GM23338 (cell line): Measurements from ENCODE around the gene NSUN3. TPM values are rescaled to one million over a fixed set of nuclear protein-coding genes. Genes with fewer than 3 reads are reported as not detected.
"Not testable (repeated sequence)": the region's sequence is repeated elsewhere in the genome, so short reads cannot be mapped to it uniquely, and the experiment has no call there.

Experiments
- ATAC-seq: fragments of 200-7000 bp; cut with Tn5 transposase; 3 replicates; pipeline ENCODE4 v1.9.1; 2020
- DNase-seq: peaks from one replicate; pipeline ENCODE4 v3.0.0-alpha.2; 2015; ENCODE audit warnings: low spot score
- H2AFZ ChIP-seq: fragments of 200-600 bp; sonication (generic); 2 replicates; pipeline ENCODE4 v1.8.0; 2016; ENCODE audit warnings: antibody characterized with exemption, mild to moderate bottlenecking, moderate library complexity
- H3F3A ChIP-seq: fragments of 200-600 bp; sonication (generic); replicated peaks from 2 replicates; pipeline ENCODE4 v1.8.0; 2017; ENCODE audit warnings: antibody characterized with exemption, mixed run types, low read depth
- H3K27ac ChIP-seq: fragments of 200-600 bp; sonication (generic); 2 replicates; pipeline ENCODE4 v1.6.1; 2016; ENCODE audit warnings: low read depth
- H3K27me3 ChIP-seq: fragments of 200-600 bp; sonication (generic); 2 replicates; pipeline ENCODE4 v1.8.0; 2016; ENCODE audit warnings: mild to moderate bottlenecking, mixed run types, moderate library complexity; ENCODE audit not compliant: insufficient read depth
- H3K36me3 ChIP-seq: fragments of 200-600 bp; sonication (generic); 2 replicates; pipeline ENCODE4 v1.8.0; 2016; ENCODE audit warnings: mild to moderate bottlenecking; ENCODE audit not compliant: insufficient read depth
- H3K4me1 ChIP-seq: fragments of 200-600 bp; sonication (generic); 2 replicates; pipeline ENCODE4 v1.8.0; 2016; ENCODE audit warnings: mild to moderate bottlenecking, moderate library complexity; ENCODE audit not compliant: insufficient read depth
- H3K4me2 ChIP-seq: fragments of 200-600 bp; sonication (generic); 2 replicates; pipeline ENCODE4 v1.7.1; 2017; ENCODE audit warnings: mixed run types
- H3K4me3 ChIP-seq: fragments of 200-600 bp; sonication (generic); 2 replicates; pipeline ENCODE4 v1.6.1; 2016; ENCODE audit warnings: mixed run types
- H3K79me2 ChIP-seq: fragments of 200-600 bp; sonication (generic); replicated peaks from 2 replicates; pipeline ENCODE4 v1.8.0; 2017; ENCODE audit warnings: mild to moderate bottlenecking; ENCODE audit not compliant: insufficient read depth
- H3K9me2 ChIP-seq: fragments of 200-600 bp; sonication (generic); 2 replicates; pipeline ENCODE4 v1.8.0; 2017; ENCODE audit not compliant: insufficient read depth
- H4K20me1 ChIP-seq: fragments of 200-600 bp; sonication (generic); replicated peaks from 2 replicates; pipeline ENCODE4 v1.8.0; 2017; ENCODE audit warnings: mild to moderate bottlenecking; ENCODE audit not compliant: insufficient read depth
- H3K27ac Mint-ChIP-seq: 2 replicates; pipeline ENCODE4 v1.8.0; 2020; ENCODE audit warnings: inconsistent platforms, mild to moderate bottlenecking, moderate library complexity, mixed read lengths
- H3K27me3 Mint-ChIP-seq: 3 replicates; pipeline ENCODE4 v1.8.0; 2022; ENCODE audit warnings: low read depth, mild to moderate bottlenecking, moderate library complexity, mixed read lengths, inconsistent platforms; ENCODE audit not compliant: insufficient read depth, poor library complexity
- H3K36me3 Mint-ChIP-seq: 3 replicates; pipeline ENCODE4 v1.8.0; 2021; ENCODE audit warnings: low read depth, mild to moderate bottlenecking, inconsistent platforms, moderate library complexity, mixed read lengths
- H3K4me1 Mint-ChIP-seq: 3 replicates; pipeline ENCODE4 v1.8.0; 2020; ENCODE audit warnings: mild to moderate bottlenecking, inconsistent platforms, mixed read lengths
- H3K4me3 Mint-ChIP-seq: 3 replicates; pipeline ENCODE4 v1.8.0; 2021; ENCODE audit warnings: moderate library complexity, mild to moderate bottlenecking, inconsistent platforms, mixed read lengths
- H3K9me3 Mint-ChIP-seq: 3 replicates; pipeline ENCODE4 v1.8.0; 2020; ENCODE audit warnings: moderate library complexity, mild to moderate bottlenecking, inconsistent platforms, mixed read lengths
- CTCF ChIP-seq, 2 experiments: fragments of 200-600 bp in 1 of 2; sonication (generic) in 1 of 2; conservative IDR thresholded peaks; 2 replicates each; pipeline versions ENCODE4 v1.5.1 to v1.6.1; 2016 to 2017; ENCODE audit warnings: antibody characterized with exemption in 2 of 2, low read depth in 2 of 2, mild to moderate bottlenecking in 2 of 2, moderate library complexity in 1 of 2
- JUNB ChIP-seq: IDR thresholded peaks from one replicate; pipeline ENCODE4 v1.6.1; 2016; ENCODE audit warnings: antibody characterized with exemption; ENCODE audit not compliant: unreplicated experiment
- NANOG ChIP-seq: IDR thresholded peaks from 2 replicates; pipeline ENCODE4 v1.6.1; 2016; ENCODE audit warnings: antibody characterized with exemption, borderline replicate concordance
- REST ChIP-seq: IDR thresholded peaks from one replicate; pipeline ENCODE4 v1.6.1; 2018; ENCODE audit warnings: antibody characterized with exemption; ENCODE audit not compliant: unreplicated experiment
- STAT1 ChIP-seq: IDR thresholded peaks from one replicate; pipeline ENCODE4 v1.6.1; 2016; ENCODE audit warnings: antibody characterized with exemption; ENCODE audit not compliant: unreplicated experiment
- ZNF114 ChIP-seq: fragments of 250-450 bp; sonication (Bioruptor Pico); IDR thresholded peaks from 2 replicates; pipeline ENCODE4 v1.5.0; 2020; ENCODE audit warnings: mild to moderate bottlenecking, moderate library complexity
- ZNF331 ChIP-seq: fragments of 250-450 bp; sonication (Bioruptor Pico); IDR thresholded peaks from 2 replicates; pipeline ENCODE4 v1.5.0; 2020; ENCODE audit warnings: low read depth, mild to moderate bottlenecking, moderate library complexity
- polyA plus RNA-seq: library from polyadenylated mRNA; unstranded; fragments of >200 nt; fragmentation: Nextera tagmentation; extraction: Ambion mirVana; gene quantifications from 2 replicates; pipeline ENCODE4 v1.2.1, GENCODE V29; 2016
- total RNA-seq: library from RNA; depleted of rRNA; stranded (reverse); fragments of >200 nt; shearing (Covaris generic); gene quantifications from 2 replicates; pipeline ENCODE4 v1.2.3, GENCODE V29; 2014
- TF ChIP-seq, protein P1 (sequence below): fragments of 250-450 bp; sonication (Bioruptor Pico); IDR thresholded peaks from 2 replicates; pipeline ENCODE4 v1.5.0; 2020; ENCODE audit warnings: mild to moderate bottlenecking, moderate library complexity
- TF ChIP-seq, protein P2 (sequence below): IDR thresholded peaks from 2 replicates; pipeline ENCODE4 v1.6.1; 2016; ENCODE audit warnings: antibody characterized with exemption

NSUN3 gene
- total and polyA plus RNA-seq, 2 experiments from 2014 or later, result 5.4 to 10.6 TPM

GRCh38 chr3:94110232-94110631, 47.4 kb downstream of the NSUN3 start:
- H3K9me3 Mint-ChIP-seq, H3K4me3 ChIP-seq, H3K4me2 ChIP-seq, H4K20me1 ChIP-seq, ATAC-seq, H3K36me3 ChIP-seq, H3K27ac Mint-ChIP-seq, H3F3A ChIP-seq, H3K27me3 Mint-ChIP-seq, H3K4me3 Mint-ChIP-seq, H3K27me3 ChIP-seq, H3K9me2 ChIP-seq, H3K4me1 Mint-ChIP-seq, H3K79me2 ChIP-seq, H3K4me1 ChIP-seq, H2AFZ ChIP-seq, H3K27ac ChIP-seq, DNase-seq: not testable (repeated sequence)
- H3K36me3 Mint-ChIP-seq, result peaks cover 12% of the 10 kb centered on the region; the same call in 2 of the 3 replicates

DNA sequence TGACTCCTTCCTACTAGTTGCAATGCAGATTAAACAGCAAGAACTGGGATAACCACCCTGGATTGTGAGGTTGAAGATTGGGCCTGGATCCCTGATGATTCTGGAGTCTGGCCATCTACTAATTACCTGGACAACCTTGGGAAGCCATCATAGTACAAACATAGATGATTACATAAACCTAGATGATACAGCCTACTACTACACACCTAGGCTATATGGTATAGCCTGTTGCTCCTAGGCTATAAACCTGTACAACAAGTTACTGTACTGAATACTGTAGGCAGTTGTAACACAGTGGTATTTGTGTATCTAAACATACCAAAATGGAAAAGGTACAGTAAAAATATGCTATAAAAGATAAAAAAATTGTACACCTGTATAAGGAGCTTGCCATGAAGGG, 48.0 kb downstream of the NSUN3 start:
- Mint-ChIP-seq H3K27ac (no peak overlapping the region), H3K4me3 (no peak overlapping the region), H3K9me3 (no peaks in the 10 kb centered on the region), H3K27me3 (no peaks in the 10 kb centered on the region), H3K4me1 (peaks cover 4% of the 10 kb centered on the region; the same call in 2 of the 3 replicates), H3K36me3 (peaks cover 12% of the 10 kb centered on the region; the same call in 2 of the 3 replicates)
- no peaks in the 10 kb centered on the region for H3K4me1 ChIP-seq
- no peaks in the 10 kb centered on the region for H3K79me2 ChIP-seq
- no peaks in the 10 kb centered on the region; the same call in 1 of the 2 replicates for H3K36me3 ChIP-seq
- no peak overlapping the region for H3K27ac ChIP-seq
- TF ChIP-seq ZNF331 (CRISPR knock-in tag) (no peak), JUNB (no peak), STAT1 (no peak), REST (no peak), NANOG (no peak), ZNF114 (no peak), CTCF (conservative IDR thresholded peaks at IDR 0.05; ENCODE audit: low read depth in 2 of 2) (no peak)
- TF ChIP-seq, protein P1, sequence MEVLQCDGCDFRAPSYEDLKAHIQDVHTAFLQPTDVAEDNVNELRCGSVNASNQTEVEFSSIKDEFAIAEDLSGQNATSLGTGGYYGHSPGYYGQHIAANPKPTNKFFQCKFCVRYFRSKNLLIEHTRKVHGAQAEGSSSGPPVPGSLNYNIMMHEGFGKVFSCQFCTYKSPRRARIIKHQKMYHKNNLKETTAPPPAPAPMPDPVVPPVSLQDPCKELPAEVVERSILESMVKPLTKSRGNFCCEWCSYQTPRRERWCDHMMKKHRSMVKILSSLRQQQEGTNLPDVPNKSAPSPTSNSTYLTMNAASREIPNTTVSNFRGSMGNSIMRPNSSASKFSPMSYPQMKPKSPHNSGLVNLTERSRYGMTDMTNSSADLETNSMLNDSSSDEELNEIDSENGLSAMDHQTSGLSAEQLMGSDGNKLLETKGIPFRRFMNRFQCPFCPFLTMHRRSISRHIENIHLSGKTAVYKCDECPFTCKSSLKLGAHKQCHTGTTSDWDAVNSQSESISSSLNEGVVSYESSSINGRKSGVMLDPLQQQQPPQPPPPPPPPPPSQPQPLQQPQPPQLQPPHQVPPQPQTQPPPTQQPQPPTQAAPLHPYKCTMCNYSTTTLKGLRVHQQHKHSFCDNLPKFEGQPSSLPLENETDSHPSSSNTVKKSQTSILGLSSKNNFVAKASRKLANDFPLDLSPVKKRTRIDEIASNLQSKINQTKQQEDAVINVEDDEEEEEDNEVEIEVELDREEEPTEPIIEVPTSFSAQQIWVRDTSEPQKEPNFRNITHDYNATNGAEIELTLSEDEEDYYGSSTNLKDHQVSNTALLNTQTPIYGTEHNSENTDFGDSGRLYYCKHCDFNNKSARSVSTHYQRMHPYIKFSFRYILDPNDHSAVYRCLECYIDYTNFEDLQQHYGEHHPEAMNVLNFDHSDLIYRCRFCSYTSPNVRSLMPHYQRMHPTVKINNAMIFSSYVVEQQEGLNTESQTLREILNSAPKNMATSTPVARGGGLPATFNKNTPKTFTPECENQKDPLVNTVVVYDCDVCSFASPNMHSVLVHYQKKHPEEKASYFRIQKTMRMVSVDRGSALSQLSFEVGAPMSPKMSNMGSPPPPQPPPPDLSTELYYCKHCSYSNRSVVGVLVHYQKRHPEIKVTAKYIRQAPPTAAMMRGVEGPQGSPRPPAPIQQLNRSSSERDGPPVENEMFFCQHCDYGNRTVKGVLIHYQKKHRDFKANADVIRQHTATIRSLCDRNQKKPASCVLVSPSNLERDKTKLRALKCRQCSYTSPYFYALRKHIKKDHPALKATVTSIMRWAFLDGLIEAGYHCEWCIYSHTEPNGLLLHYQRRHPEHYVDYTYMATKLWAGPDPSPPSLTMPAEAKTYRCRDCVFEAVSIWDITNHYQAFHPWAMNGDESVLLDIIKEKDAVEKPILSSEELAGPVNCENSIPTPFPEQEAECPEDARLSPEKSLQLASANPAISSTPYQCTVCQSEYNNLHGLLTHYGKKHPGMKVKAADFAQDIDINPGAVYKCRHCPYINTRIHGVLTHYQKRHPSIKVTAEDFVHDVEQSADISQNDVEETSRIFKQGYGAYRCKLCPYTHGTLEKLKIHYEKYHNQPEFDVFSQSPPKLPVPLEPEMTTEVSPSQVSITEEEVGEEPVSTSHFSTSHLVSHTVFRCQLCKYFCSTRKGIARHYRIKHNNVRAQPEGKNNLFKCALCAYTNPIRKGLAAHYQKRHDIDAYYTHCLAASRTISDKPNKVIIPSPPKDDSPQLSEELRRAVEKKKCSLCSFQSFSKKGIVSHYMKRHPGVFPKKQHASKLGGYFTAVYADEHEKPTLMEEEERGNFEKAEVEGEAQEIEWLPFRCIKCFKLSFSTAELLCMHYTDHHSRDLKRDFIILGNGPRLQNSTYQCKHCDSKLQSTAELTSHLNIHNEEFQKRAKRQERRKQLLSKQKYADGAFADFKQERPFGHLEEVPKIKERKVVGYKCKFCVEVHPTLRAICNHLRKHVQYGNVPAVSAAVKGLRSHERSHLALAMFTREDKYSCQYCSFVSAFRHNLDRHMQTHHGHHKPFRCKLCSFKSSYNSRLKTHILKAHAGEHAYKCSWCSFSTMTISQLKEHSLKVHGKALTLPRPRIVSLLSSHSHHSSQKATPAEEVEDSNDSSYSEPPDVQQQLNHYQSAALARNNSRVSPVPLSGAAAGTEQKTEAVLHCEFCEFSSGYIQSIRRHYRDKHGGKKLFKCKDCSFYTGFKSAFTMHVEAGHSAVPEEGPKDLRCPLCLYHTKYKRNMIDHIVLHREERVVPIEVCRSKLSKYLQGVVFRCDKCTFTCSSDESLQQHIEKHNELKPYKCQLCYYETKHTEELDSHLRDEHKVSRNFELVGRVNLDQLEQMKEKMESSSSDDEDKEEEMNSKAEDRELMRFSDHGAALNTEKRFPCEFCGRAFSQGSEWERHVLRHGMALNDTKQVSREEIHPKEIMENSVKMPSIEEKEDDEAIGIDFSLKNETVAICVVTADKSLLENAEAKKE (CRISPR knock-in tag), result no peak
- TF ChIP-seq, protein P2, sequence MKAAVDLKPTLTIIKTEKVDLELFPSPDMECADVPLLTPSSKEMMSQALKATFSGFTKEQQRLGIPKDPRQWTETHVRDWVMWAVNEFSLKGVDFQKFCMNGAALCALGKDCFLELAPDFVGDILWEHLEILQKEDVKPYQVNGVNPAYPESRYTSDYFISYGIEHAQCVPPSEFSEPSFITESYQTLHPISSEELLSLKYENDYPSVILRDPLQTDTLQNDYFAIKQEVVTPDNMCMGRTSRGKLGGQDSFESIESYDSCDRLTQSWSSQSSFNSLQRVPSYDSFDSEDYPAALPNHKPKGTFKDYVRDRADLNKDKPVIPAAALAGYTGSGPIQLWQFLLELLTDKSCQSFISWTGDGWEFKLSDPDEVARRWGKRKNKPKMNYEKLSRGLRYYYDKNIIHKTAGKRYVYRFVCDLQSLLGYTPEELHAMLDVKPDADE, result no peak
- DNase-seq (no peak), ATAC-seq (no peak)
- H4K20me1 ChIP-seq, result no peaks in the 10 kb centered on the region
- H2AFZ ChIP-seq, result no peak overlapping the region
- no peaks in the 10 kb centered on the region for H3K27me3 ChIP-seq
- no peaks in the 10 kb centered on the region for H3F3A ChIP-seq
- no peak overlapping the region for H3K4me3 ChIP-seq
- H3K9me2 ChIP-seq, result no peaks in the 10 kb centered on the region
- H3K4me2 ChIP-seq, result no peak overlapping the region
